ENCODE results near the gene ENAH.

DNA sequence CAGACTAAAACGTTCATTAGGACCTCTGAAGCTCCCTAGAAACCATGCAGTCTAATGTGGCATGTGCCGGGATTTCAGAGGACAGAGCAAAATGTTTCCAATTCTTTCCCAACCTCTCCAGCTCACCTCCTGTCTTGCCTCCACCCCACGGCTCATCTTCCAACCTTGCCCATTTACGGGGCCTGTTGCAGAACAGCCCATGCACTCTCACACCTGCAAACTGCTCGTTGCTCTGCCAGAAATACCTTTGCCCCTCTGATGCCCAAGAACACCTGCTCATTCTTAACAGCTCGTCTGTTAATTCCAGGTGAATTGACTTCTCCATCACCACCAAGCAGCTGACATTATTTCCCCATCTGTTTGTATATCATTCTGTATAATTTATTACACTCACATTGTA, 171.2 kb downstream of the ENAH start:
- TF ChIP-seq POLR2A (IDR thresholded peaks at IDR 0.05; ENCODE audit: low read depth) (no peak), POLR2AphosphoS5 (IDR thresholded peaks at IDR 0.05) (no peak), EP300 (IDR thresholded peaks at IDR 0.05) (no peak)
- TF ChIP-seq, protein P1, sequence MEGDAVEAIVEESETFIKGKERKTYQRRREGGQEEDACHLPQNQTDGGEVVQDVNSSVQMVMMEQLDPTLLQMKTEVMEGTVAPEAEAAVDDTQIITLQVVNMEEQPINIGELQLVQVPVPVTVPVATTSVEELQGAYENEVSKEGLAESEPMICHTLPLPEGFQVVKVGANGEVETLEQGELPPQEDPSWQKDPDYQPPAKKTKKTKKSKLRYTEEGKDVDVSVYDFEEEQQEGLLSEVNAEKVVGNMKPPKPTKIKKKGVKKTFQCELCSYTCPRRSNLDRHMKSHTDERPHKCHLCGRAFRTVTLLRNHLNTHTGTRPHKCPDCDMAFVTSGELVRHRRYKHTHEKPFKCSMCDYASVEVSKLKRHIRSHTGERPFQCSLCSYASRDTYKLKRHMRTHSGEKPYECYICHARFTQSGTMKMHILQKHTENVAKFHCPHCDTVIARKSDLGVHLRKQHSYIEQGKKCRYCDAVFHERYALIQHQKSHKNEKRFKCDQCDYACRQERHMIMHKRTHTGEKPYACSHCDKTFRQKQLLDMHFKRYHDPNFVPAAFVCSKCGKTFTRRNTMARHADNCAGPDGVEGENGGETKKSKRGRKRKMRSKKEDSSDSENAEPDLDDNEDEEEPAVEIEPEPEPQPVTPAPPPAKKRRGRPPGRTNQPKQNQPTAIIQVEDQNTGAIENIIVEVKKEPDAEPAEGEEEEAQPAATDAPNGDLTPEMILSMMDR (IDR thresholded peaks at IDR 0.05), result no peak
